ENCODE measurements around the gene PACSIN2. TPM values are rescaled to one million over a fixed set of nuclear protein-coding genes. Genes with fewer than 3 reads are reported as not detected.

PACSIN2 gene
- total RNA-seq, 1 experiment from 2014 or later = 53.9 TPM

DNA sequence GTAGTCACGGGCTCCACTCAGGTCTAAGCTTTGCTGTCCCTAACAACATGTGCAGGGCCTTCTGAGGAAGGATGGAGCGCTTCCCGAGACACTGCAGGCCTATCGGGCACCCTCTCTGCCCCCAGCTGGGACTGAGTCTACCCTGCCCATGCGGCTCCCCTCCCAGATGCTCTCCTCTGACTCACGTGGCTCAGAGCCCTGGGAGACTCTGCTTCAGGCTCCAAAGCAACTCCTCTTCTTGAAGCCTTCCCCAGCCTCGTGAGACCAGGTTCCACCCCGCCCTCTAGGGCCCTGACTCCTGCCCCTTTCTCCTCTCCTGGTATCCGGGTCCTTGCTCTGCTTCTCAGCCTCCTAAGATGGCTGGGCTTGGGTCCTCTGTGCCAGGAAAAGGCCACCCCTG, 129.5 kb downstream of the PACSIN2 start:
- no peak for DNase-seq (ENCODE audit: low read depth)

DNA sequence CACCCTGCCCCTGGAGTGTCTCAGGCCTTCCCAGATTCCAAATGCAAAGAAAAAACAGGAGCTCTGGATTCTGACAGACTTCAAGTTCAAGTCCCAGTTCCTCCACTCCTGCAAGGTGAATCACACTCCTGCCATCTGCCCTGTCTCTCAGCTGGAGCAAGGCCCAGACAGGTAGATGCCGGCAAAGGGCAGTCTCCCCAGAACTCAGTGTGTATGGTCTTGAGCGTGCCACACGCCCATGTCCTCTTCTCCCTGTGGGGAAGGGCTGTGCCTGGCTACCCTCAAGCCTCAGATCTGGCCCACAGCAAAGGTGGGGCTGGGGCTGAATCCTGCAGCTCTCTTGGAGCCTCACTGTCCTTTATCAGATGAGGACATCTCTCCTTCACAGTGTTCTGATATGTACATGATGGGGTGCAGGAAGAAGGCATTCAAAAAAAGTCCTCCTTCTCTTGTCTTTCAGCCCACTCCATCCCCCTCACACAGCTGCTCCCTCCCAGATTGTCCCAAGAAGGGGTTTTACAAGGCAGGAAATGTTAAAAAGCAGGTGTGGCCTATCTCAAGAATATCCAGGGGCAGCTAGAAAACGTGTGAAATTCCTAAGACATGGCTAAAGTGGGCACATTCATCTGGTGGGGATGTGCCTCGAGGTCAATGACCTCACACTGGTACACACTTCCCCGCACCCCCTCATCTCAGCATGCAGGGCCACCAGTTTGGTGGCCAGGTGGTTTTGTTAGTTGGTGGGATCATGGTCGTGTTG, 130.2 kb downstream of the PACSIN2 start:
- DNase-seq (ENCODE audit: low read depth) = no peak

DNA sequence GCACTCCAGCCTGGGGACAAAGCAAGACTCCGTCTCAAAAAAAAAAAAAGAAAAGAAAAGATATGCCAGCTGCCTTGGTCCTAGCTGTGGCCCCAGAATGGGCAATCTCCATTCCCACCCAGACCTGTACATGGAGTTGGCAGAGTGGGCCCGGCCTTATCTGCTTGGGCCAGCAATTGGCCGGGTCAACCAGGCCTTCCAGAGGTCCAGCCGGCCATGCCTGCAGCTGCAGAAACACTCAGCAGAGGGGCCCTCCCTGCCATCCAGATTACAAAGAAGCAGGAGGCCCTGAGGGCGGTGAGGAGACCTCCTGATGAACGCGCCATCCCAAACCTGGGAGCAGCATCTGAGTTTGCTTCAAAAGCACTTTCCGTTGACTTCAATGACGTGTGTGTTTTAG, 131.0 kb downstream of the PACSIN2 start:
- no peak for DNase-seq (ENCODE audit: low read depth)

DNA sequence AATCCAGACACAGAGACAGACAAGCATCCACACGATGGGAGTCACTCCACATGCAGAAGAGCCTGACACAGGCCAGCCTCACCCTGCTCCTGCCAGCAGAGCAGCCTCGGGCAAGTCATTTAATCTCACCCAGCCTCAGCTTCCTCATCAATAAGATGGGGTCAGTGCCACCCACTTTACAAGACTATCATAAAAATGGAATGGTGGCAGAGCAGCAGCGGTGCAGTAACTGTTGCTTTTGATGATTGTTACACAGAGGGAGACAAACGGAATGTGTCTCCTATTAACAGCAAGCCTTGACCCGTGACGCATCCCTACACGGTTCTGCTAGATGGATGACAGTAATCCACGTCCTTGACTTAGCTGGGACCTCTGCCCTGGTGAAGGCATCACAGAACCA, 131.8 kb downstream of the PACSIN2 start:
- no peak for DNase-seq (ENCODE audit: low read depth)

DNA sequence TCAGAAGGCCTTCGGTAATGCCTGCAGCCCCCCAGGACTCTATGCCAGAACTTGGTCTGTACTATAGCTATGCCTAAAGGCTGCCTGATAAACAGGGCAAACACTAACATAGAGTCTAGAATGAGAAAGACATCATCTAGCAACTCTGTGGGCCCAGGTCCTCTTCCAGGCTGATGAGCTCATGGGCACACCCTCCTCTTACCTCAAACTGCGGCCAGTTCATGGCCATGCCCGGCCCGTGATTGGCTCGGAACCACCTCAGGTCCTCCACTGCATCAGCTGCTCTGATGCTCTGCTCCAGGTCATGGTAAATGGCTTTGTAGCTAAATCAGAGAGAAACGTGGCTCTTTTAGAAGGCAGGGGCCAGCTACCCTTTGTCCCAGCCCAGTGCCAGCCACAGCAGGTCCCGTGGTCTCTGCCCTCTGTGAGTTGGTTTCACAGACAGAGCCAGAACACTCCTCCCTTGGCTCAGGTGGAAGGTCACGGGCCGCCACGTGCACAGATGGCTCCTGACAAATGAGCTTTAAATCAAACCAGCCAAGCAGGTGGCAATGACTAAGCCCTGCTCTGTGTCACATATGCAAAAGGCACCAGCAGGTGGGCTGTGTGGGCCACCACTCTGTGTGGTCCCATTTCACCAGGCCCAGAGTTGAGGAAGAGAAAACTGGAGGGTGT, 132.8 kb downstream of the PACSIN2 start:
- no peak for DNase-seq (ENCODE audit: low read depth)

DNA sequence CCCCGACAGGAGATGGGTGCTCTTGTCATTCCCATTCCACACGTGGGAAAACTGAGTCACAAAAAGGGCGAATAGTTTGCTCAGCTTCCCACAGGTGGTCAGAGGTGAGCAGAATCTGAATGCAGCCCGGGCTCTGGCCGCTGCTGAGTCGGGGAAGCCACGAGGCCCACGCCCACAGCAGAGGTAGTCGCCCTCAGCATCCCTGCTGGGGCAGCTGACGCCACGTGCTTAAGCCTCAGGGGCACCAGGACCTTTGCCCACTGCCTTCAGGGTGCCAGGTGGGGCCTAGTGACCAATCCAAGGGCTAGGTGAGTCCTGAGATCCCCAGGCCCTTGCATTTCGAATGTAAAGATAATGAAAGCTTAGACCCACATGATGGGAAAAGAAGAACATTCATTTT, 133.7 kb downstream of the PACSIN2 start:
- no peak for DNase-seq (ENCODE audit: low read depth)

DNA sequence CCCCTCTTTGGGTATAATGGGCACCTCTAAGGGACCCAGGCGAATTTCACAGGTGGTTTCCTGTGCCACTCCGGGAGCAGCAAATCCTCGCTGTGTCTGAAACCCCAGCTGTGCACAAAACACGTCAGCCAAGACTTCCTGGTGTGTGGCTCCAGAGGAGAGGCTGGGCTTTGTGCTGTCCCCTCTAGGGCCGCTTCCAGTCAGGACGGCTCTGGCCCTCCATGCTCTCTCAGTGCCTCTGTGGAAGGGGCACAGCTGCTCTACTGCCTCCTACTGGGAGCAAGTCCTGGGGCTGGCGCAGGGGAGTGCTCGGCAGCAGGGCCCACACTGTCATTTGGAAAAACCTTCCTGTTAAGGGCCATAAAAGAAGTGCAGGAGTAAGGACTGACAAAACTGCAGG, 134.1 kb downstream of the PACSIN2 start:
- no peak for DNase-seq (ENCODE audit: low read depth)

DNA sequence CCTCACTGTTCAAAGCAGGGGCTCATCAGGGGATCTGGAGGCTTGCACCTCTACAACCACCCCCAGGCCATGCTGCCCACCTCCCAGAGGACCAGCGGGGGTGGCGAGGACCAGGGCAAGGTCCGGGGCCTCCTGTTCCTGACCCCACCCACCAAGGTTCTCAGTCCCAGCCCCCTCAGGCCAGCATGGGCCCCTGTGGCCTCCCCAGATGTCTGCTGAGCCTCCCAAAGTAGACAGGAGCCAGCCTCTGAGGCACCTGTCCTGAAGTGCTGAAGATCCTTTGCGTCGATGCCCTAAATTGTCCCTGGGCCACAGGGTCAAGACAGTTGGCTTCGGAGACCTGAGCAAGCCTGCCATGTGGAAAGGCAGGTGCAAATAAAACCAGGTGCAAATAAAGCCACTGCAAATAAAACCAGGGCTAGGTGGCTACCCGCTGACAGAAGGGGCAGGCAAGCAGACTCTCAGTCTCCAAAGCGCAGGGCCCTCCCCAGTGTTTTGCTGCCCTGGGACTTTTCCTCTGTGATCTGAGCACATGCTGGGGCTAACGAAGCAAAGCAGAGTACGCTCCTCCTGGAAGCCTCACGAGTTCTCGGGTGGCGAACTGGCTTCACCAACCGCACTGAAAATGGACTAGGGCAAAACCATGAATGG, 135.5 kb downstream of the PACSIN2 start:
- DNase-seq (ENCODE audit: low read depth) = no peak

DNA sequence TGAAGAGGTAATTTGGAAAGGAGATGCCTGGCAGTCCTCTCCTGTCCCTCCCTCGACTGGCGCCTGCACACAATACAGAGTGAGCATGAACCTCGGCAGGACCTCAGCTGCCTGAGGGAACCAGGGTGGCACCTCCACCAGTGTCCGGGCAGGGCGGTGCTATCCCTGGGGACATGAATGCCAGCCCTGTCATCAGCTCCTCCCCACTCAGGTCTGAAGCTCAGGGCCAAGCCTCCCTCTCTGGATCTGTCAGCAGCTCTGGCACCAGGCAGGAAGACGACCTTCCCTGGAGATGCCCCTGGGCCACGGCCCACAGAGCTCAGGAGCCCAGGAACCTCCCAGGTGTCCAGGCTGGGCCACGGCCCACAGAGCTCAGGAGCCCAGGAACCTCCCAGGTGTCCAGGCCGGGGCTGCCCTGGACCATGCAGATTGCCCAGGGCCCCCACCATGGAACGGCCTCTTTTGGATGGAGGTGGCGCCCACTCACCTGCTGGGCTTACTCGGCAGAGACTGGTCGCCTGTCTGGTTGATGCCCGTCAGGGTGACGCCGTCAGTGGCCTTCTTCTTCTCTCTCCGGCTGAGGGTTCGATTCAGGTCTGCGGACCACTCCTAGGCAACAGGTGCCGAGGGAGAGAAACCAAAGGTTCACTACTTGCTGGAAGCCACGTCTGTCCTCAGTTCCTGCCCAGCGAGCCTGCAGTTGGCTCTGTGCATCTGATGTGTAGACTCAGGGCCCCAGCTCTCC, 136.2 kb downstream of the PACSIN2 start:
- DNase-seq (ENCODE audit: low read depth) = no peak

DNA sequence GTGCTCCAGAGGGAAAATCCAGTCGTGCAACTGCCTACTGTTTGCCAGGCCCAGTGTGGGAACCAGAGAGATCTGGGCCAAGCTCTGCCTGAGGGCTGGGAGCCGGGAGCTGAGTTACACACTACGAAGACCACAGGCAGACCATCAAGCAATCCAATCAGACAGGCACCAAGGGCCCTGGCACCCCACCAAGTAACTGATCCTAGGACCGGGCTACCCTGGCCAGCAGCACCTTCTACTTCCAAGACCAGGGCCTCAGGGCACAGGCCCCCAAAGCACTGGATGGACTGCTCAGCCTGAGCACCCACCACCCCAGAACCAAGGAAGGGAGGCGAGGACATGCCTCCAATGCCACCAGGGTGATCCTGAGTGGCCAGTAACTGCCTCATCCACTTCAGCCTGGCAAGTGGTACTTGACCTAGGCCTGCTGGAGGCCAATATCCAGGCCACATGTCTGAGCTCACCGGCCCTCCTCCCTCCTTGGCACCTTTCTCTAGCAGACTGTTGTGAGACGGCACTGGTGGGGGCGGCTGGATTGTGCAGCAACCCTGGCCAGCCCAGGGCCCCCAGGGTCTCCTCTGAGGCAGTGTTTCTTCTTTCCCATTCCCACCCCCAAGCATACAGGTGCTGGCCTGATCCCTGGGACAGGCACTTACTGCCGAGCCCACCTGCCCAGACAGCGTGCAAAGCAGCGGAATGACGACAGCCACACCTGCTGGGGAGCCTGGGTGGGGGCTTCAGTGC, 137.2 kb downstream of the PACSIN2 start:
- no peak for DNase-seq (ENCODE audit: low read depth)

DNA sequence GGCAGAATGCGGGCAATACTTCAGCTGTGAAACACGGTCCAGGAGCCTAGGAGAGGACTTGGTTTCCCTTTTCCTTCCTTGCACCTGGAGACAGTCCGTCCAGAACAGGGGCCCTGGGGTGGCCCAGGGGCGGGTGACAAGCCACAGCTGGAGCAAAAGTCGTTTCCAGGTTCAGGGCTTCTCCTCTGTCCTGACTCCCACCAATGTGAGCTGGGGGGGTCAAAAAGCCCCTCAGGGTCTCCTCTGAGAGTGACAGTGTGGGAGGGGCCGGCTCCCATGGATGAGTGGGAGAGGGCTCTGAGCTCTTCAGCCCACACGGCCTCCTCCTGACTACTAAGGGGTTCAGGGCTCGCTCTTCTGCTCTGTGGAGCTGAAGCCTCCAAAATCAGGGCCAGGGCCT, 137.8 kb downstream of the PACSIN2 start:
- DNase-seq (ENCODE audit: low read depth) = no peak

DNA sequence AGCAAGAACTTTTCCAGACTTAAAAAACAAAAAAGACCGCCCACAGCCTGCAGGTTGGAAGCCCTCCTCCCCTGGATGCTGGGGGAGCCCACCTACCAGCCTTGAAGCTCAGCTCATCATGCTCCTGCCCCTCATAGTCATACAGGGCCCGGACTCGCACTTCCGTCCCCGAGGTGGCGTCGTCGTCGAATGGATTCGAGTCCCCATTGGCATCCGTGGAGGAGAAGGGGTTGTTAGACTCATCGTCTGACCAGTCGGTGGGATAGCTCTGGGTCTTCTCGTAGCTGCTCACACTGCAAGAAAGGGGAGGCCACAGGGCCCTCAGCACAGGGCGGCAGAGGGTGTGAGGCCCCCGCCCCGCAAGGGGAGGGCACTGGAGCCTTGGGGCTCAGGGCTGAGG, 138.9 kb downstream of the PACSIN2 start:
- no peak for DNase-seq (ENCODE audit: low read depth)

DNA sequence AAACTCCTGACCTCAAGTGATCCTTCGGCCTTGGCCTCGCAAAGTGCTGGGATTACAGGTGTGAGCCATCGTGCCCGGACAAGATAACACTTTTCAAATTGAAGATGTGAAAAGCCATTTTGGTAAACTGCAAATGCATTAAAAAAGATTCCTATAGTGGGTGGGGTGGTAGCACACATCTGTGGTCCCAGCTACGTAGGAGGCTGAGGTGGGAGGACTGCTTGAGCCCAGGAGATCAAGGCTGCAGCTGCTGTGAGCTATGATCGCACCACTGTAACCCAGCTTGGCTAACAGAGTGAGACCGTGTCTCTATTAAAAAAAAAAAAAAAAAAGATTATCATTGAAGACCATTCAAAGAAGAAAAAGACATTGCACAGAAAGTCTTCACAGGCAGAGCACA, 140.9 kb downstream of the PACSIN2 start:
- no peak for DNase-seq (ENCODE audit: low read depth)

DNA sequence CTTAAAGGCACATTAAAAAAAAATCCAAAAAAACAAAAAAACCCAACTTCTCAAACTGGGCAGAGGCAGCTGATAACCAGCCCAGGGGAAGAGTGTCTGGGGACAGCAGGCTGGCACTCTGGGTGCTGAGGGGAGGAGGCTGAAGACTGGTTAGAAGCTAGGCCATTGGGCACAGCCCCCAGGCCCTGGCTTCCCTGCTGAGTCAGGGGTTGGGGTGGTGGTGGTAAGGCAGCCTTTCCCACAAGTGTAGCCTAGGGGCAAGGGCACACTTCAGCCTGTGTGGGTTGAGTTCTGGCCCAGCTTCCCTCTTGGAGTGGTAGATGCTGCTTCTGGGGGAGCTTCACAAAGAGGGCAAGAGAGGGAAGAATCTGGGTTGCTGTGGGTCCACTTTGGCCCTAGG, 141.6 kb downstream of the PACSIN2 start:
- DNase-seq (ENCODE audit: low read depth) = no peak

DNA sequence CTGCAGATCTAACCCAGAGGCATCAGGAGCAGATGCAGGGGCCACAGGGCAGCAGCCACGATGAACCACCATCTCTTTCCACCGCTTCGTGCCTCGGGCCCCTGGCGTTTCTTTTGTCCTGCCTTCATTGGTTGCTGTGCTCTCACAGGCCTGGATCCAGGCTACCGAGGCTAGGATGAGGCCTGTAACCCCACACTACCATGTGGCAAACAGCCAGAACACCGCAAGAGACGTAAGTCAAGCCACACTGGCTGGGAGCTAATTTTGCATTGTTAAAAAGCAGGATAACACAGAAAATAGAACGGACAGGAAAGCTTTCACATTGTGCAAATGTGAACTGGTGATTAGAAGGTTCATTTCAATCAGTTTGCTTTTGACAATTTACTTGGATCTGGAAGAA, 142.1 kb downstream of the PACSIN2 start:
- DNase-seq (ENCODE audit: low read depth) = no peak

DNA sequence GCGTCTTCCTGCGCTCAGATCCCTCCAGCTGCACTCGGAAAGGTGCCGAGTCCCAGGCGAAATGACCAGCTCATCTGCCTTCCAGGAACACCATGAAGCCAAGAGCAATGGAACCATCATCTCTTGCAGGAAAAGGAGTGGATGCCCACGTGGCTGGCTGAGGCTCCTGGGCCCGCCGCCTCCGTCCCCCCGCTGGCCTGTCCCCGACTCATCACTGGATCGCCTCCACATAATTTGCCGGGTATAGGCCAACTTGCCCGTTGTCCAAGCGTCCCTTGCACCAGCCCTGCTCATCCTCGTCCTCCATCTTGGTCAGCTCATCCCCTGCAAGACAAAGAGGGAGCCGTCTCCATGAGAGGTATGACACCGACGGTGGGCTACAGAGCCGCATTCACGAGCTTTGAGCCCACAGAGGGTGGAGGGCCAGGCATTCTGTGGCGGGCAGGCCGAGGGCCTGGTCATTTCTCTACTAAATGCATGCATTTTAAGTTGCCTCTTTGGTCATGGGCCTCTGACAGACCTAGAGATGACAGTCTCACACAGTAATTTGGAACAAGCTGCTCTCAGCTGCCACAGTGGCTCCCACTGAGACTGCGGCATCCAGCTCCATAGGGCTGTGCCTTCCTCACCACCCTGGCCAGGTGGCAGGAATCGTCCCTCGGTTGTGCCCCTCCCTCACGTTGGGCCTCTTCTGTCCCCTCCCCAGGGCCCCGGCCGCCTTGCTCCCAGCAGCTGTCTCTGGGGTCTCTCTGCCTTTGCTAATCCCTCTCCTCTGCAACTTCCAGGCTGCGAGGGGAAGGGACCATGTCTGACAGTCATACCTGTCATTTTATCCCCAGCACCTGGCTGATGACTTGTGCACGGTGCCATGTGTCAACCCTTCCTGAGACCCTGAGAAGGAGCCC, 143.6 kb downstream of the PACSIN2 start:
- no peak for DNase-seq (ENCODE audit: low read depth)

DNA sequence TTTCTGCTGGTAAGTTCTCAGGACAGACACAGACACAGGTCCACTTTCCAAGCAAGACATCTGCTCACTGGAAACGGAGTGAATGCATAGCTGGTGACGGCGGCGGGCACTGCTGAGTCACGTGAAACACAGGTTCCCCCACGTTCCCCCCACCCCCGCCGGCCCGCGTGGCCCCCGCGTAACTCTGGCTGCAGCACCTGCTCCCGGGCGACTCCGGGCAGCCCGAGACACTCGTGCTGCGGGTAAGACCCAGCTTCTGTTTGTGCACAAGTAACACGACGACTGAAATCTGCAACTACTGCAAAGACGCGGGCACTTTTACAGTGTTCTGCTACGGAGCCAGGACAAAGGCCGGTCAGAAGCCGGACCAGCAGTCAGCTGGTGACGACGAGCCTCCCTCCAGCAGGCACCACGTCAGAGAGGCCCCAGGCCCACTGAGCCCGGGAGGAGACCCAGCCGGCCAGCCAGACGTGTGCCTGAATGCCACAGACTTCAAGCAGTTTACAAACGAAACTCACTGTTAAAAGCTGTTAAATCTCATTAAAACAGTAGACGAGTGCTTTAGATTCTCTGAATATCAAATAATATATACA, 145.0 kb downstream of the PACSIN2 start:
- DNase-seq (ENCODE audit: low read depth) = no peak

DNA sequence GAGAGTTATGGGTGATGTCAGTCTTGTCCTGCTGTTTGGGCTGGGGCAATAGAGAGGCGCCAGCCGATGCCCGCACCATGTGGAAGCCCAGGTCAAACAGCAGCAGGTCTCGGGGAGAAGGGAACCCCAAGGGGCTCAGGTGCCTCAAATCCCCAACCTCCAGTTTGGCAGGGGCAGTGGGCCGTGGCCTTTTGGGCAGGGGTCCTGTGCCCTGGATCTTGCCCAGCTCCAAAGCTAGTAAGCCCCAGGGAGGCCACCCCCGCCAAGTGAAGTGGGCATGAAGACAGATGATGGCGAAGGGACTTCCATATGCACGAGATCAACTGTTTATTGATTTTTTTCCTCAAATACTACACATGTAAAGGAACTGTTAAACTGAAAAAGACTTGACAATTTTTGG, 145.5 kb downstream of the PACSIN2 start:
- no peak for DNase-seq (ENCODE audit: low read depth)

DNA sequence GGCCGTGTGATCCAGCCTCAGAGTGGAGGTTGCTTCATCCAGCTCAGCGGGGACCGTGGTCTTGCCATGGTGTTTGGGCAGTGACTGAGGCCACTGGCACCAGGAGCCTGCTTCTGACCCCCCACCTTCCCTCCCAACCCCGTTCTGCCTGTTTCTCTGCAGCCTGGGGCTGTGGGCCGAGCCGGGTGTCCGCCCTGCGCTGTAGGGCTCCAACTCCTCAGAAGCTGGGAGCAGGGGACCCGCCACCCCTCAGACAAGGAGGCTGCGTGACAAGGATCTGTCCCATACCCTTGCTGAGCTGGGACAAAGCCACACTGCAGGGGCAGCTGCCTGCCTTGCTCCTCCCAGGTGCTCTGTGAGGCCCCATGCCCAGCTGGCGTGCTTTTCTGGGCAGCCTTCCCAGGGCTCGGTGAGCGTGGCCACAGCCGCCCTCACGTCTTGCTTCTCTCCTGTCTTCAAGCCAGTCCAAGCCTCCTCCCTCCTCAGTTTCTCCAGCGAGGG, 146.1 kb downstream of the PACSIN2 start:
- DNase-seq (ENCODE audit: low read depth) = no peak

DNA sequence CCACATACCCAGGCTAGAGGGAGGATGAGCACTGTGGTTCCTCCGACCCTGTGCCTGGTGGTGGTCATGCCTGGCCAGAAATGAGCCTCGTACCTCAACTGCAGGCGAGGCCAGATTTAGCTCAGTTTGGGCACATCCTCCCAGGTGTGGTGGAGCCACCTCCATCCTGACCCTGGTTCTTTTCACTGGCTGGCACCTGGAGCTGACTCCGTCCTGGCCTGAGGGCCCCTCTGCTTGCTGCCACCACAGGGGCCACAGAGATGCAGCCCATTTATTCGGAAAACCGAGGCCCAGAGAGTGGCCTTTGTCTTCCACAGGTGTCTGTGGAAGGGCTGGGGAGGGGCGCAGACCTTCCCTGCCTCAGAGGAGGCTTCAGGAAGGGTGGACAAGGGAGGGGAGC, 148.8 kb downstream of the PACSIN2 start:
- DNase-seq (ENCODE audit: low read depth) = no peak
